Trophoblast cell (in vitro differentiated cells and primary cell): ENCODE data around the gene GYS2.

Experiments used
- DNase-seq, 2 donors: peaks; one replicate each; pipeline ENCODE4 v3.0.0-alpha.2; 2016
- H2AFZ ChIP-seq: 2 replicates; pipeline ENCODE4 v1.6.1; 2013; ENCODE audit warnings: low read length, moderate library complexity, mild to moderate bottlenecking; ENCODE audit not compliant: insufficient read depth, poor library complexity
- H2AK5ac ChIP-seq: 2 replicates; pipeline ENCODE4 v1.6.1; 2013; ENCODE audit warnings: mild to moderate bottlenecking, low read length
- H2BK120ac ChIP-seq: 2 replicates; pipeline ENCODE4 v1.6.1; 2013; ENCODE audit warnings: low read length, mild to moderate bottlenecking, moderate library complexity; ENCODE audit not compliant: insufficient read depth, poor library complexity
- H2BK12ac ChIP-seq: 2 replicates; pipeline ENCODE4 v1.6.1; 2013; ENCODE audit warnings: mild to moderate bottlenecking, low read length, moderate library complexity
- H2BK5ac ChIP-seq: 2 replicates; pipeline ENCODE4 v1.6.1; 2013; ENCODE audit warnings: low read length, low read depth, moderate library complexity, mild to moderate bottlenecking; ENCODE audit not compliant: poor library complexity
- H3K14ac ChIP-seq: 2 replicates; pipeline ENCODE4 v1.6.1; 2013; ENCODE audit warnings: mild to moderate bottlenecking, low read length
- H3K18ac ChIP-seq: 2 replicates; pipeline ENCODE4 v1.6.1; 2013; ENCODE audit warnings: mild to moderate bottlenecking, low read length
- H3K23ac ChIP-seq: 2 replicates; pipeline ENCODE4 v1.6.1; 2013; ENCODE audit warnings: low read length
- H3K27ac ChIP-seq: 2 replicates; pipeline ENCODE4 v1.5.1; 2013; ENCODE audit warnings: low read depth, mild to moderate bottlenecking, inconsistent platforms, low read length, moderate library complexity
- H3K27me3 ChIP-seq: 2 replicates; pipeline ENCODE4 v1.6.1; 2013; ENCODE audit warnings: inconsistent platforms, mild to moderate bottlenecking, low read length, moderate library complexity; ENCODE audit not compliant: insufficient read depth
- H3K36me3 ChIP-seq, 2 experiments: 1 replicate in 1 of 2; 2 replicates in 1 of 2; pipeline ENCODE4 v1.6.1; 2013; ENCODE audit warnings: low read length in 2 of 2, mild to moderate bottlenecking in 2 of 2, moderate library complexity in 1 of 2; ENCODE audit not compliant: insufficient read depth in 2 of 2, control insufficient read depth in 1 of 2
- H3K4ac ChIP-seq: 2 replicates; pipeline ENCODE4 v1.6.1; 2013; ENCODE audit warnings: low read depth, mild to moderate bottlenecking, low read length, moderate library complexity
- H3K4me1 ChIP-seq, 2 experiments: 1 replicate in 1 of 2; 2 replicates in 1 of 2; pipeline ENCODE4 v1.6.1; 2013; ENCODE audit warnings: low read length in 2 of 2, mild to moderate bottlenecking in 2 of 2, moderate library complexity in 1 of 2; ENCODE audit not compliant: insufficient read depth in 2 of 2, control insufficient read depth in 1 of 2
- H3K4me2 ChIP-seq: 2 replicates; pipeline ENCODE4 v1.6.1; 2013; ENCODE audit warnings: inconsistent platforms, mild to moderate bottlenecking, low read length, moderate library complexity
- H3K4me3 ChIP-seq: 2 replicates; pipeline ENCODE4 v1.5.1; 2013; ENCODE audit warnings: mild to moderate bottlenecking, low read depth, low read length, inconsistent platforms
- H3K79me1 ChIP-seq: one replicate; pipeline ENCODE4 v1.6.1; 2013; ENCODE audit warnings: low read length
- H3K79me2 ChIP-seq: 2 replicates; pipeline ENCODE4 v1.6.1; 2013; ENCODE audit warnings: low read length, mild to moderate bottlenecking; ENCODE audit not compliant: control insufficient read depth, insufficient read depth, poor library complexity
- H3K9ac ChIP-seq: 2 replicates; pipeline ENCODE4 v1.6.1; 2013; ENCODE audit warnings: mild to moderate bottlenecking, low read length
- H3K9me3 ChIP-seq: 2 replicates; pipeline ENCODE4 v1.6.1; 2013; ENCODE audit warnings: low read depth, mild to moderate bottlenecking, control low read depth, inconsistent platforms, low read length; ENCODE audit not compliant: insufficient read depth
- H4K12ac ChIP-seq: 2 replicates; pipeline ENCODE4 v1.6.1; 2013; ENCODE audit warnings: low read depth, mild to moderate bottlenecking, low read length, moderate library complexity
- H4K8ac ChIP-seq: 2 replicates; pipeline ENCODE4 v1.6.1; 2013; ENCODE audit warnings: low read depth, mild to moderate bottlenecking, low read length, moderate library complexity
- H4K91ac ChIP-seq: one replicate; pipeline ENCODE4 v1.6.1; 2013; ENCODE audit warnings: low read depth, mild to moderate bottlenecking, low read length, moderate library complexity
- WGBS: extraction: QIAGEN DNeasy Blood & Tissue Kit; methylation state at CpG from one replicate; pipeline ENCODE4 v1.1.7; 2013; ENCODE audit warnings: missing lambda C conversion rate; ENCODE audit not compliant: insufficient read length, insufficient coverage; ENCODE audit errors: extremely low coverage; 5-methylcytosine and 5-hydroxymethylcytosine counted together

The GYS2 gene

DNA sequence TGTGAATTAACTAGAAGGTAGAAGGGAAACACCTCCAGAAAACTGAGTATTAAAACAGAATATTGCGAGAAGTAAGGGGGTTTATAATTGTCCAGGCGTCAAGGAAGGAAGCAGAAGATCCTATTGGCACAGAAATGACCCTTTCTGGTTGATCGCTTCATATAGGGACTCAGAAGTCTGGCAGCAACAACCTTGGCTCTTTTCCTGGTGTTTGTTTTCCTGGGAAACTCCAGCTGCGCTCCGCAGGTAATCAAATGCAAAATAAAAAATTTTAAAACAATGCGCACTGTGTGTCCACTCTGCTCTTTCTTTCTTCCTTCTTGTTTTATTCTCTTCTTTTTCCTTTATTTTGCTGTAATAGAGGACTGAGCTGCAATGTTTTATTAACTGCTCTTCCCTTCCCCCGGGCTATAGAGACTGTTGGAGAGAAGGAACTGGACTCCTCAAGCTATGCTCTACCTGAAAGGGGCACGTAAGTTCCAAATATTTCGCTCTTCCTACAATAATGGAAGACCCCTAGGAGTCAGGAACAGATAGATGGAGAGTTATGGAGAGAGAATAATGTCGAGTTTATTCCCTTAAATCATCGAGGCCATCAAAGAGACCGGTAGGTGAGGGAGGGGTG lies 77.8 kb downstream of the GYS2 start:
- Histone ChIP-seq H3K9me3 (peaks cover 2% of the 10 kb centered on the region), H3K9ac (no peak overlapping the region), H3K27ac (no peak overlapping the region), H3K18ac (no peak overlapping the region), H3K36me3 (peaks cover 0 to 1% of the 10 kb centered on the region in 2 experiments), H2AFZ (no peak overlapping the region), H4K12ac (no peak overlapping the region), H4K8ac (no peak overlapping the region), H2AK5ac (no peak overlapping the region), H3K4me3 (no peak overlapping the region), H3K4ac (no peak overlapping the region), H4K91ac (no peak overlapping the region), H3K4me1 (peaks cover 0 to 2% of the 10 kb centered on the region in 2 experiments), H2BK5ac (no peak overlapping the region), H3K4me2 (peak overlapping the region; percentile 99), H3K14ac (no peak overlapping the region), H3K27me3 (peaks cover 6% of the 10 kb centered on the region), H3K23ac (no peak overlapping the region), H3K79me2 (no peaks in the 10 kb centered on the region), H3K79me1 (no peaks in the 10 kb centered on the region), H2BK12ac (no peak overlapping the region), H2BK120ac (no peak overlapping the region)
- no CpG with 5 or more reads among the region's 12 CpGs for WGBS
- DNase-seq = no peak

DNA sequence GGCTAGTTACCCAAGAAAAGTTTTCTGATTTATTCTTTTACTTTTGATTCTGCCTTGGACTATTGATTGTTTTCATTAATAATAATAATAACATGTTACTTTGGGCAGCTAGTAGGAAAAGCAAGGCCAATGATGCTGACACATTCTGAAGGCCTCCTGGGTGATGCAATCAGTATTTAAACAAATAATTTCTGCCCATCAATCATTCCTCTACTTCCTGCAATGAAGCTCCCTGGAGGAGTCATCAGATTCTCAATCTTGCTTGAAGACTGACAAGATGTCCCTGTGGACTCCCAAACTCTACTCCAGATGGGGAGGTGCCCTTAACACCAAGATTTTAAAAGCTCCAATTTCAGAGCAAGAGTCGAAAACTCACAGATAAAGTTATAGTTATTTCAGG lies 78.6 kb downstream of the GYS2 start, which contains the start of gene SPX:
SPX (plus strand) TSS at position 244 of the 400 bp plus-strand sequence. CDS start 177 bp downstream, outside the sequence.
- peaks cover 6% of the 10 kb centered on the region for H3K27me3 ChIP-seq
- no peak within 1 kb of the TSS for H2BK12ac ChIP-seq
- no peak within 1 kb of the TSS for H4K91ac ChIP-seq
- H2AFZ ChIP-seq = no peak within 1 kb of the TSS
- no peak within 1 kb of the TSS for H3K4ac ChIP-seq
- H4K8ac ChIP-seq = no peak within 1 kb of the TSS
- no peak within 1 kb of the TSS for H2BK5ac ChIP-seq
- no peak within 1 kb of the TSS for H3K14ac ChIP-seq
- H3K4me2 ChIP-seq = peak within 1 kb of the TSS; percentile 99
- peaks cover 0 to 2% of the 10 kb centered on the region in 2 experiments for H3K4me1 ChIP-seq
- WGBS = no CpG with 5 or more reads among the region's 1 CpG
- H3K23ac ChIP-seq = no peak within 1 kb of the TSS
- H3K9ac ChIP-seq = no peak within 1 kb of the TSS
- no peak within 1 kb of the TSS for H3K27ac ChIP-seq
- DNase-seq = no peak
- no peaks in the 10 kb centered on the region for H3K79me1 ChIP-seq
- no peaks in the 10 kb centered on the region for H3K79me2 ChIP-seq
- no peak within 1 kb of the TSS for H2AK5ac ChIP-seq
- no peak within 1 kb of the TSS for H3K4me3 ChIP-seq
- no peak within 1 kb of the TSS for H3K18ac ChIP-seq
- H3K36me3 ChIP-seq = peaks cover 0 to 1% of the 10 kb centered on the region in 2 experiments
- H2BK120ac ChIP-seq = no peak within 1 kb of the TSS
- no peak within 1 kb of the TSS for H4K12ac ChIP-seq
- peaks cover 2% of the 10 kb centered on the region for H3K9me3 ChIP-seq

DNA sequence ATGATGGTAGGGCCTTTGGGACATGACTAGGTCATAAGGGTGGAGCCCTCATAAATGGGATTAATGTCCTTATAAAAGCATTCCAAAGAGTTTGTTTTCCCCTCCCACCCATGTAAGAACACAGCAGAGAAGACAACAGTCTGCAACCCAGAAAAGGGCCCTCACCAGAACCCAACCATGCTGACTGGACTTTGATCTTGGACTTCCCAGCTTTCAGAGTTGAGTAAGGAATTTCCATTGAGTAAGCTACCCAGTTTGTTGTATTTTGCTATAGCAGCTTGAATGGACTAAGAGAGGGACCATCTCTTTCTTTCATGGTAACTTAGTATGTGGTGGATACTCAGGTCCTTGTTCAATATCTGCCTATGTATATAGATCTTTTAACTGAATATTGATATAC lies 81.5 kb downstream of the GYS2 start:
- Histone ChIP-seq H3K18ac (no peak overlapping the region), H4K91ac (no peak overlapping the region), H2BK12ac (no peak overlapping the region), H2BK120ac (no peak overlapping the region), H3K27ac (no peak overlapping the region), H3K23ac (no peak overlapping the region), H3K4me1 (peaks cover 0 to 2% of the 10 kb centered on the region in 2 experiments), H2AFZ (no peak overlapping the region), H3K9ac (no peak overlapping the region), H3K4ac (no peak overlapping the region), H3K79me2 (no peaks in the 10 kb centered on the region), H4K12ac (no peak overlapping the region), H2AK5ac (no peak overlapping the region), H2BK5ac (no peak overlapping the region), H3K4me2 (no peak overlapping the region), H3K36me3 (peaks cover 0 to 1% of the 10 kb centered on the region in 2 experiments), H3K27me3 (peaks cover 6% of the 10 kb centered on the region), H3K14ac (no peak overlapping the region), H3K9me3 (peaks cover 2% of the 10 kb centered on the region), H3K79me1 (no peaks in the 10 kb centered on the region), H3K4me3 (no peak overlapping the region), H4K8ac (no peak overlapping the region)
- DNase-seq = no peak

DNA sequence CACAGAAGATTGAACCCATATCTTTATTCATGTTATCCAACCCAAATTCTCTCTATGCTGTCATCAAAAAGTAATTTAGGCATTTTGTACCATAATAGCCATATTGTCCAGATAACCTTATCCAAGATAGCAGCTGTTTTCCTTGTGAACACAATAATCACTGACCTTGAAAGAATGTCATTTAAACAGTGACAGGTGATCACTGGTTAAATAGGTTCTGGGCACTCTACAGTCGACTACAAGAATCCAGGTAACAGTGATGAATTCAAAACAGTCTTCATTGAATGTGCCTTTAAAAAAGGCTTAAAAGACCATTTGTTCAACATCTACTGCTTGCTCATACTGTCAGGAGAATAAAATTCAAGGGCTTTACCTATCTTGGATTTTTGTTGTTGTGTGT lies 83.1 kb downstream of the GYS2 start:
- H3K9ac ChIP-seq = no peak overlapping the region
- H3K4me2 ChIP-seq = no peak overlapping the region
- no peak overlapping the region for H4K8ac ChIP-seq
- peaks cover 0 to 1% of the 10 kb centered on the region in 2 experiments for H3K36me3 ChIP-seq
- H2BK5ac ChIP-seq = no peak overlapping the region
- H3K27ac ChIP-seq = no peak overlapping the region
- H3K4ac ChIP-seq = no peak overlapping the region
- no peak overlapping the region for H3K14ac ChIP-seq
- H3K27me3 ChIP-seq = no peaks in the 10 kb centered on the region
- no peak overlapping the region for H2BK120ac ChIP-seq
- no peak overlapping the region for H2AK5ac ChIP-seq
- H2AFZ ChIP-seq = no peak overlapping the region
- no peak overlapping the region for H3K23ac ChIP-seq
- no peak overlapping the region for H4K12ac ChIP-seq
- no peaks in the 10 kb centered on the region for H3K79me1 ChIP-seq
- no peak overlapping the region for H2BK12ac ChIP-seq
- no peaks in the 10 kb centered on the region for H3K4me1 ChIP-seq
- no peak overlapping the region for H3K18ac ChIP-seq
- no peaks in the 10 kb centered on the region for H3K9me3 ChIP-seq
- H4K91ac ChIP-seq = no peak overlapping the region
- no peak overlapping the region for H3K4me3 ChIP-seq
- no peak for DNase-seq
- no peaks in the 10 kb centered on the region for H3K79me2 ChIP-seq
- WGBS = no CpG with 5 or more reads among the region's 1 CpG
